Body of pancreas (tissue), 4 donors: ENCODE results near the gene CCDC8.

Experiments
- POLR2A ChIP-seq, 3 donors: fragments of 450-650 bp; IDR thresholded peaks; one replicate each; pipeline ENCODE4 v1.6.1; 2016; ENCODE audit warnings: antibody characterized with exemption in 3 of 3, mild to moderate bottlenecking in 2 of 3
- TF ChIP-seq, protein P1 (sequence below), 7 experiments: fragments of 450-650 bp in 4 of 7; fragments of 200-600 bp in 3 of 7; sonication (generic) in 3 of 7; IDR thresholded peaks; one replicate each; pipeline ENCODE4 v1.5.1; 2016 to 2019; ENCODE audit warnings: antibody characterized with exemption in 7 of 7

- TF ChIP-seq, protein P1, sequence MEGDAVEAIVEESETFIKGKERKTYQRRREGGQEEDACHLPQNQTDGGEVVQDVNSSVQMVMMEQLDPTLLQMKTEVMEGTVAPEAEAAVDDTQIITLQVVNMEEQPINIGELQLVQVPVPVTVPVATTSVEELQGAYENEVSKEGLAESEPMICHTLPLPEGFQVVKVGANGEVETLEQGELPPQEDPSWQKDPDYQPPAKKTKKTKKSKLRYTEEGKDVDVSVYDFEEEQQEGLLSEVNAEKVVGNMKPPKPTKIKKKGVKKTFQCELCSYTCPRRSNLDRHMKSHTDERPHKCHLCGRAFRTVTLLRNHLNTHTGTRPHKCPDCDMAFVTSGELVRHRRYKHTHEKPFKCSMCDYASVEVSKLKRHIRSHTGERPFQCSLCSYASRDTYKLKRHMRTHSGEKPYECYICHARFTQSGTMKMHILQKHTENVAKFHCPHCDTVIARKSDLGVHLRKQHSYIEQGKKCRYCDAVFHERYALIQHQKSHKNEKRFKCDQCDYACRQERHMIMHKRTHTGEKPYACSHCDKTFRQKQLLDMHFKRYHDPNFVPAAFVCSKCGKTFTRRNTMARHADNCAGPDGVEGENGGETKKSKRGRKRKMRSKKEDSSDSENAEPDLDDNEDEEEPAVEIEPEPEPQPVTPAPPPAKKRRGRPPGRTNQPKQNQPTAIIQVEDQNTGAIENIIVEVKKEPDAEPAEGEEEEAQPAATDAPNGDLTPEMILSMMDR (IDR thresholded peaks at IDR 0.05): no peak
- no peak for TF ChIP-seq POLR2A (IDR thresholded peaks at IDR 0.05)
Observed at GRCh38 chr19:46449228-46449627, 35.9 kb upstream of the CCDC8 start.
